Neural cell (in vitro differentiated cells): ENCODE measurements around the gene TBC1D30. TPM values are rescaled to one million over a fixed set of nuclear protein-coding genes. Genes with fewer than 3 reads are reported as not detected.

Experiments used
- H2AFZ ChIP-seq: fragments of 200-600, 300-800 bp; sonication (generic), shearing (Covaris generic); 2 replicates; pipeline ENCODE4 v1.6.0; 2014; ENCODE audit warnings: low read depth, mild to moderate bottlenecking, antibody characterized with exemption, low read length, moderate library complexity
- H3F3A ChIP-seq: fragments of 200-600 bp; shearing (Covaris generic); 2 replicates; pipeline ENCODE4 v1.6.1; 2016; ENCODE audit warnings: mild to moderate bottlenecking, moderate library complexity, mixed read lengths, antibody characterized with exemption, low read length; ENCODE audit not compliant: insufficient read depth, poor library complexity, severe bottlenecking
- H3K27ac ChIP-seq: fragments of 200-600, 300-800 bp; sonication (generic), shearing (Covaris generic); 2 replicates; pipeline ENCODE4 v1.5.1; 2014; ENCODE audit warnings: mild to moderate bottlenecking, low read length, moderate library complexity
- H3K27me3 ChIP-seq: fragments of 300-800, 200-600 bp; sonication (generic), shearing (Covaris generic); 2 replicates; pipeline ENCODE4 v1.6.0; 2014; ENCODE audit warnings: mild to moderate bottlenecking, low read depth, low read length, moderate library complexity; ENCODE audit not compliant: insufficient read depth
- H3K36me3 ChIP-seq: fragments of 300-800, 200-600 bp; sonication (generic), shearing (Covaris generic); 2 replicates; pipeline ENCODE4 v1.5.1; 2014; ENCODE audit warnings: mild to moderate bottlenecking, antibody characterized with exemption, low read length, moderate library complexity; ENCODE audit not compliant: insufficient read depth
- H3K4me2 ChIP-seq: fragments of 300-800, 200-600 bp; sonication (generic), shearing (Covaris generic); 2 replicates; pipeline ENCODE4 v1.6.0; 2014; ENCODE audit warnings: mild to moderate bottlenecking, low read length
- H3K4me3 ChIP-seq: fragments of 300-800, 200-600 bp; sonication (generic), shearing (Covaris generic); 2 replicates; pipeline ENCODE4 v1.5.1; 2014; ENCODE audit warnings: mild to moderate bottlenecking, low read length, moderate library complexity
- H3K79me2 ChIP-seq: fragments of 200-600 bp; shearing (Covaris generic); replicated peaks from 2 replicates; pipeline ENCODE4 v1.6.0; 2014; ENCODE audit warnings: mild to moderate bottlenecking, low read length, moderate library complexity; ENCODE audit not compliant: insufficient read depth
- H3K9ac ChIP-seq: fragments of 300-800, 200-600 bp; sonication (generic), shearing (Covaris generic); 2 replicates; pipeline ENCODE4 v1.6.1; 2016; ENCODE audit warnings: mild to moderate bottlenecking, low read length, mixed read lengths
- H3K9me2 ChIP-seq: fragments of 200-600 bp; shearing (Covaris generic); 2 replicates; pipeline ENCODE4 v1.6.1; 2016; ENCODE audit warnings: mild to moderate bottlenecking, low read length, mixed read lengths; ENCODE audit not compliant: insufficient read depth
- H3K9me3 ChIP-seq: fragments of 200-600, 300-800 bp; sonication (generic), shearing (Covaris generic); 2 replicates; pipeline ENCODE4 v1.6.1; 2016; ENCODE audit warnings: mild to moderate bottlenecking, mixed run types, low read length, moderate library complexity, mixed read lengths
- H4K20me1 ChIP-seq: fragments of 200-600 bp; shearing (Covaris generic); 2 replicates; pipeline ENCODE4 v1.6.1; 2016; ENCODE audit warnings: mild to moderate bottlenecking, mixed run types; ENCODE audit not compliant: insufficient read depth
- CTCF ChIP-seq: fragments of 450-650 bp; IDR thresholded peaks from 2 replicates; pipeline ENCODE4 v1.5.1; 2014; ENCODE audit warnings: antibody characterized with exemption, mild to moderate bottlenecking, moderate library complexity; ENCODE audit not compliant: poor library complexity, severe bottlenecking
- EP300 ChIP-seq: fragments of 450-650 bp; conservative IDR thresholded peaks from 2 replicates; pipeline ENCODE4 v1.6.1; 2014; ENCODE audit warnings: antibody characterized with exemption, mild to moderate bottlenecking, moderate library complexity; ENCODE audit not compliant: poor library complexity, severe bottlenecking
- EZH2 ChIP-seq: fragments of 200-600, 300-800 bp; shearing (Covaris generic), sonication (generic); IDR thresholded peaks from 2 replicates; pipeline ENCODE4 v1.6.1; 2014; ENCODE audit warnings: antibody characterized with exemption, low read length, borderline replicate concordance, mild to moderate bottlenecking; ENCODE audit not compliant: insufficient read depth, poor library complexity, severe bottlenecking
- MXI1 ChIP-seq: fragments of 450-650 bp; conservative IDR thresholded peaks from 2 replicates; pipeline ENCODE4 v1.6.1; 2014; ENCODE audit warnings: antibody characterized with exemption, mild to moderate bottlenecking; ENCODE audit not compliant: poor library complexity, severe bottlenecking
- POLR2AphosphoS5 ChIP-seq: IDR thresholded peaks from 2 replicates; pipeline ENCODE4 v1.6.1; 2012
- RAD21 ChIP-seq: fragments of 450-650 bp; conservative IDR thresholded peaks from 2 replicates; pipeline ENCODE4 v1.6.1; 2014; ENCODE audit warnings: antibody characterized with exemption, mild to moderate bottlenecking, moderate library complexity
- SMC3 ChIP-seq: fragments of 450-650 bp; conservative IDR thresholded peaks from 2 replicates; pipeline ENCODE4 v1.6.1; 2014; ENCODE audit warnings: antibody characterized with exemption, mild to moderate bottlenecking, moderate library complexity; ENCODE audit not compliant: poor library complexity
- TAF1 ChIP-seq: IDR thresholded peaks from 2 replicates; pipeline ENCODE4 v1.6.1; 2012; ENCODE audit warnings: low read depth
- polyA plus RNA-seq: library from polyadenylated mRNA; depleted of rRNA; stranded (reverse); fragments of >200 nt; gene quantifications from 2 replicates; pipeline ENCODE4 v1.2.3, GENCODE V29; 2014
- TF ChIP-seq, protein P1 (sequence below): IDR thresholded peaks from 2 replicates; pipeline ENCODE4 v1.6.1; 2012; ENCODE audit warnings: borderline replicate concordance

Gene TBC1D30
- polyA plus RNA-seq, 1 donor from 2014 or later: 17.6 TPM

GRCh38 chr12:64877363-64878004 lies 53.0 kb downstream of the TBC1D30 start:
- TF ChIP-seq TAF1 (no peak), EP300 (no peak), RAD21 (no peak), CTCF (no peak)
- TF ChIP-seq, protein P1, sequence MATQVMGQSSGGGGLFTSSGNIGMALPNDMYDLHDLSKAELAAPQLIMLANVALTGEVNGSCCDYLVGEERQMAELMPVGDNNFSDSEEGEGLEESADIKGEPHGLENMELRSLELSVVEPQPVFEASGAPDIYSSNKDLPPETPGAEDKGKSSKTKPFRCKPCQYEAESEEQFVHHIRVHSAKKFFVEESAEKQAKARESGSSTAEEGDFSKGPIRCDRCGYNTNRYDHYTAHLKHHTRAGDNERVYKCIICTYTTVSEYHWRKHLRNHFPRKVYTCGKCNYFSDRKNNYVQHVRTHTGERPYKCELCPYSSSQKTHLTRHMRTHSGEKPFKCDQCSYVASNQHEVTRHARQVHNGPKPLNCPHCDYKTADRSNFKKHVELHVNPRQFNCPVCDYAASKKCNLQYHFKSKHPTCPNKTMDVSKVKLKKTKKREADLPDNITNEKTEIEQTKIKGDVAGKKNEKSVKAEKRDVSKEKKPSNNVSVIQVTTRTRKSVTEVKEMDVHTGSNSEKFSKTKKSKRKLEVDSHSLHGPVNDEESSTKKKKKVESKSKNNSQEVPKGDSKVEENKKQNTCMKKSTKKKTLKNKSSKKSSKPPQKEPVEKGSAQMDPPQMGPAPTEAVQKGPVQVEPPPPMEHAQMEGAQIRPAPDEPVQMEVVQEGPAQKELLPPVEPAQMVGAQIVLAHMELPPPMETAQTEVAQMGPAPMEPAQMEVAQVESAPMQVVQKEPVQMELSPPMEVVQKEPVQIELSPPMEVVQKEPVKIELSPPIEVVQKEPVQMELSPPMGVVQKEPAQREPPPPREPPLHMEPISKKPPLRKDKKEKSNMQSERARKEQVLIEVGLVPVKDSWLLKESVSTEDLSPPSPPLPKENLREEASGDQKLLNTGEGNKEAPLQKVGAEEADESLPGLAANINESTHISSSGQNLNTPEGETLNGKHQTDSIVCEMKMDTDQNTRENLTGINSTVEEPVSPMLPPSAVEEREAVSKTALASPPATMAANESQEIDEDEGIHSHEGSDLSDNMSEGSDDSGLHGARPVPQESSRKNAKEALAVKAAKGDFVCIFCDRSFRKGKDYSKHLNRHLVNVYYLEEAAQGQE: no peak
- Histone ChIP-seq H3F3A (no peaks in the 10 kb centered on the region), H3K4me2 (no peak overlapping the region), H3K4me3 (no peak overlapping the region), H3K79me2 (no peaks in the 10 kb centered on the region), H3K9me3 (no peaks in the 10 kb centered on the region), H3K9me2 (no peaks in the 10 kb centered on the region), H3K9ac (no peak overlapping the region), H3K27ac (no peak overlapping the region), H2AFZ (no peak overlapping the region), H3K27me3 (no peaks in the 10 kb centered on the region), H3K36me3 (peaks cover 3% of the 10 kb centered on the region), H4K20me1 (no peaks in the 10 kb centered on the region)

DNA sequence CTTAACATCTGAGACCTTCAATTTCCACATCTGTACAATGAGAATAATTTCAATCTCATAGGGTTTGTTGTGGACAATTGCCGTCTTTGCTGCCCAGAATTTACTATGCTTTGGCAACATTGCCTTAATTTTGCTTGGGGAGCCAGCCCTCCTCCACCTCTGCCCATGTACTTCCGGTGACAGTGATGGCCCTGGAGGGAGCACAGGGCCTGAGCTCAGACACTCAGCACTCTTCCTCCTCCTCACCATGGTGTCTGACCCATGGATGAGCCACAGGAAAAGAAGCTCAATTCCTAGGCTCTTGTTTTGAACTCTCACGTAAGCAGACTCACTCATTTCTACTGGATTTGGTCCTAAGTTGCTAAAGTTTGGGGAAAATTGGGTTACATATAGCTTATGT lies 58.2 kb downstream of the TBC1D30 start:
- Histone ChIP-seq H3K4me3 (no peak overlapping the region), H3K36me3 (no peaks in the 10 kb centered on the region), H3K4me2 (no peak overlapping the region), H3F3A (no peaks in the 10 kb centered on the region), H3K27ac (no peak overlapping the region), H3K9ac (no peak overlapping the region), H3K9me2 (no peaks in the 10 kb centered on the region), H3K9me3 (no peaks in the 10 kb centered on the region), H3K27me3 (no peaks in the 10 kb centered on the region), H4K20me1 (no peaks in the 10 kb centered on the region), H2AFZ (no peak overlapping the region), H3K79me2 (no peaks in the 10 kb centered on the region)
- TF ChIP-seq CTCF (no peak), SMC3 (no peak), MXI1 (no peak), RAD21 (no peak), POLR2AphosphoS5 (no peak), EP300 (no peak), EZH2 (no peak)
- TF ChIP-seq, protein P1: no peak
